GM23338 (cell line): ENCODE measurements around the gene ATG4B.

Experiments used
- POLR2AphosphoS5 ChIP-seq: IDR thresholded peaks from 2 replicates; pipeline ENCODE4 v1.6.1; 2016; ENCODE audit warnings: antibody characterized with exemption, low read depth
- TF ChIP-seq, protein P1 (sequence below), 2 experiments: fragments of 200-600 bp in 1 of 2; sonication (generic) in 1 of 2; conservative IDR thresholded peaks; 2 replicates each; pipeline versions ENCODE4 v1.5.1 to v1.6.1; 2016 to 2017; ENCODE audit warnings: antibody characterized with exemption in 2 of 2, low read depth in 2 of 2, mild to moderate bottlenecking in 2 of 2, moderate library complexity in 1 of 2

DNA sequence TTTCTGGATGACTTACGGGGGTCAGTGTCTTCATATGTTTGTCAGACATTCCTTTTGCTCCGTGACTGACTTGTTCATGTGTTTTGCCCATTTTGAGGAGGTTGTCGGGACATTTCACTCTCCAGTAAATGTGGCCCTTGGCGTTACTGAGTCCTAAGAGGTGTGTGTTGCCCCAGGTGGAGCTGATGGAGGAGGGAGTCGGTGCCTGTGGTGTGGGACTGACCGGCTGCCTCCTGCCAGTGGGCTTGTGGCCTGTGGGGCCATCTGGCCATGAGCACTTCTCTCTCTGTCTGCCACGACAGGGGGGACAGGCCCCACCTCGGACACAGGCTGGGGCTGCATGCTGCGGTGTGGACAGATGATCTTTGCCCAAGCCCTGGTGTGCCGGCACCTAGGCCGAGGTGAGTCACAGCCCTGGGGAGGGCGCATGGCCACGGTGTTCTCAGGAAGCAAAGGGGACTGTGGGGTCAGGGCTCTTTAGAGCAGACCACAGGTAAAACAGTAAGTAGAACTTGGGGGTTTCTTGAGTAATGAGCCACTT, 15.8 kb downstream of the ATG4B start:
- no peak for TF ChIP-seq POLR2AphosphoS5
- TF ChIP-seq, protein P1, sequence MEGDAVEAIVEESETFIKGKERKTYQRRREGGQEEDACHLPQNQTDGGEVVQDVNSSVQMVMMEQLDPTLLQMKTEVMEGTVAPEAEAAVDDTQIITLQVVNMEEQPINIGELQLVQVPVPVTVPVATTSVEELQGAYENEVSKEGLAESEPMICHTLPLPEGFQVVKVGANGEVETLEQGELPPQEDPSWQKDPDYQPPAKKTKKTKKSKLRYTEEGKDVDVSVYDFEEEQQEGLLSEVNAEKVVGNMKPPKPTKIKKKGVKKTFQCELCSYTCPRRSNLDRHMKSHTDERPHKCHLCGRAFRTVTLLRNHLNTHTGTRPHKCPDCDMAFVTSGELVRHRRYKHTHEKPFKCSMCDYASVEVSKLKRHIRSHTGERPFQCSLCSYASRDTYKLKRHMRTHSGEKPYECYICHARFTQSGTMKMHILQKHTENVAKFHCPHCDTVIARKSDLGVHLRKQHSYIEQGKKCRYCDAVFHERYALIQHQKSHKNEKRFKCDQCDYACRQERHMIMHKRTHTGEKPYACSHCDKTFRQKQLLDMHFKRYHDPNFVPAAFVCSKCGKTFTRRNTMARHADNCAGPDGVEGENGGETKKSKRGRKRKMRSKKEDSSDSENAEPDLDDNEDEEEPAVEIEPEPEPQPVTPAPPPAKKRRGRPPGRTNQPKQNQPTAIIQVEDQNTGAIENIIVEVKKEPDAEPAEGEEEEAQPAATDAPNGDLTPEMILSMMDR (conservative IDR thresholded peaks at IDR 0.05; ENCODE audit: low read depth in 2 of 2), result no peak
